Gastrocnemius medialis (tissue), 4 donors: ENCODE data around the gene NTSR2. TPM values are rescaled to one million over a fixed set of nuclear protein-coding genes. Genes with fewer than 3 reads are reported as not detected.

Experiments used
- ATAC-seq, 2 donors: fragments of 150-250 bp; one replicate each; pipeline ENCODE4 v1.9.1; 2016
- DNase-seq, 2 donors: peaks; one replicate each; pipeline ENCODE4 v3.0.0-alpha.2; 2019
- H3K27ac ChIP-seq, 4 donors: fragments of 200-600 bp; sonication (generic); 1 replicate in 1 of 4; 2 replicates in 3 of 4; pipeline ENCODE4 v1.5.1; 2016 to 2018; ENCODE audit warnings: mild to moderate bottlenecking in 2 of 4, moderate library complexity in 1 of 4
- H3K27me3 ChIP-seq, 3 donors: fragments of 200-600 bp; sonication (generic) in 2 of 3; 1 replicate in 1 of 3; 2 replicates in 2 of 3; pipeline versions ENCODE4 v1.5.1 to v1.6.0; 2016 to 2019; ENCODE audit warnings: mild to moderate bottlenecking in 1 of 3, moderate library complexity in 1 of 3
- H3K36me3 ChIP-seq, 2 donors: fragments of 200-600 bp; sonication (generic) in 1 of 2; one replicate each; pipeline ENCODE4 v1.5.1; 2017 to 2018
- H3K4me1 ChIP-seq, 2 donors: fragments of 200-600 bp; sonication (generic) in 1 of 2; one replicate each; pipeline ENCODE4 v1.5.1; 2016 to 2017; ENCODE audit warnings: mild to moderate bottlenecking in 2 of 2
- H3K4me3 ChIP-seq, 4 donors: fragments of 200-600 bp; sonication (generic) in 3 of 4; 1 replicate in 1 of 4; 2 replicates in 3 of 4; pipeline ENCODE4 v1.5.1; 2016 to 2019; ENCODE audit warnings: mild to moderate bottlenecking in 2 of 4
- H3K9me3 ChIP-seq, 3 donors: fragments of 200-600 bp; sonication (generic) in 2 of 3; 1 replicate in 1 of 3; 2 replicates in 2 of 3; pipeline ENCODE4 v1.5.1; 2016 to 2019
- CTCF ChIP-seq, 5 experiments: fragments of 450-650 bp in 3 of 5; fragments of 200-600 bp in 2 of 5; sonication (generic) in 2 of 5; IDR thresholded peaks in 4 of 5; conservative IDR thresholded peaks in 1 of 5; 1 replicate in 4 of 5; 2 replicates in 1 of 5; pipeline ENCODE4 v1.5.1; 2016 to 2019; ENCODE audit warnings: antibody characterized with exemption in 5 of 5, mild to moderate bottlenecking in 3 of 5, moderate library complexity in 3 of 5
- POLR2A ChIP-seq, 2 donors: fragments of 450-650 bp; IDR thresholded peaks; one replicate each; pipeline ENCODE4 v1.6.1; 2017; ENCODE audit warnings: antibody characterized with exemption in 2 of 2, mild to moderate bottlenecking in 2 of 2, moderate library complexity in 2 of 2
- in situ Hi-C, 4 donors: fragments of 200-750 bp; cut with MboI; loops; one replicate each; pipeline versions ENCODE4 v1.15.0 to v1.8.0; 2017; ENCODE audit warnings: low sequenced_read_pairs in 4 of 4
- intact Hi-C: fragments of 100-400 bp; cut with DNase I; formaldehyde crosslinking; loops from one replicate; pipeline ENCODE4 v1.15.1; 2023; ENCODE audit warnings: low total_unique reads
- total RNA-seq, 4 donors: library from RNA; depleted of rRNA; stranded (reverse); fragments of >200 nt; gene quantifications; one replicate each; pipeline versions ENCODE4 v1.1.0 to v1.2.3, GENCODE V29; 2016

The NTSR2 gene
- total RNA-seq, 4 donors from 2014 or later = 0.62 to 0.85 TPM; not detected in 2

GRCh38 chr2:11616851-11617415, 53.1 kb downstream of the NTSR2 start:
- TF ChIP-seq CTCF (IDR thresholded peaks at IDR 0.05 in 4 of 5, conservative IDR thresholded peaks at IDR 0.05 in 1 of 5) (no peak), POLR2A (IDR thresholded peaks at IDR 0.05) (no peak)
- intact Hi-C loops (no loop called here), in situ Hi-C loops (no loop called here)
- ATAC-seq (no peak), DNase-seq (no peak)
- no peaks in the 10 kb centered on the region for H3K27me3 ChIP-seq
- H3K27ac ChIP-seq = no peak overlapping the region
- no peaks in the 10 kb centered on the region for H3K9me3 ChIP-seq
- no peaks in the 10 kb centered on the region for H3K36me3 ChIP-seq
- H3K4me1 ChIP-seq = no peaks in the 10 kb centered on the region
- H3K4me3 ChIP-seq = no peak overlapping the region

- H3K36me3 ChIP-seq = no peaks in the 10 kb centered on the region
- no peak overlapping the region for H3K27ac ChIP-seq
- intact Hi-C loops = no loop called here
- ATAC-seq = no peak
- no peaks in the 10 kb centered on the region for H3K27me3 ChIP-seq
- in situ Hi-C loops = no loop called here
- no peak for DNase-seq
- no peaks in the 10 kb centered on the region for H3K9me3 ChIP-seq
- TF ChIP-seq POLR2A (IDR thresholded peaks at IDR 0.05) = no peak
- TF ChIP-seq CTCF (IDR thresholded peaks at IDR 0.05 in 4 of 5, conservative IDR thresholded peaks at IDR 0.05 in 1 of 5) = no peak
- no peak overlapping the region for H3K4me3 ChIP-seq
- H3K4me1 ChIP-seq = no peaks in the 10 kb centered on the region
Observed at GRCh38 chr2:11616097-11616687, 53.8 kb downstream of the NTSR2 start.

GRCh38 chr2:11615209-11615608, 54.8 kb downstream of the NTSR2 start:
- DNase-seq = no peak

GRCh38 chr2:11613297-11613696, 56.7 kb downstream of the NTSR2 start:
- in situ Hi-C loops = no loop called here
- ATAC-seq (no peak), DNase-seq (no peak)
- H3K9me3 ChIP-seq = no peaks in the 10 kb centered on the region
- H3K4me3 ChIP-seq = no peak overlapping the region
- H3K27me3 ChIP-seq = no peaks in the 10 kb centered on the region
- H3K27ac ChIP-seq = no peak overlapping the region
- TF ChIP-seq CTCF (IDR thresholded peaks at IDR 0.05 in 4 of 5, conservative IDR thresholded peaks at IDR 0.05 in 1 of 5) (no peak), POLR2A (IDR thresholded peaks at IDR 0.05) (no peak)
- intact Hi-C loops = no loop called here
- no peaks in the 10 kb centered on the region for H3K4me1 ChIP-seq
- no peaks in the 10 kb centered on the region for H3K36me3 ChIP-seq

More at GRCh38 chr2:11615209-11615608, 54.8 kb downstream of the NTSR2 start:
- no peak for TF ChIP-seq CTCF (IDR thresholded peaks at IDR 0.05 in 4 of 5, conservative IDR thresholded peaks at IDR 0.05 in 1 of 5)
- no peak for TF ChIP-seq POLR2A (IDR thresholded peaks at IDR 0.05)
- ATAC-seq = no peak
- Histone ChIP-seq H3K4me1 (no peaks in the 10 kb centered on the region), H3K9me3 (no peaks in the 10 kb centered on the region), H3K27ac (no peak overlapping the region), H3K27me3 (no peaks in the 10 kb centered on the region), H3K36me3 (no peaks in the 10 kb centered on the region), H3K4me3 (no peak overlapping the region)
- in situ Hi-C loops (no loop called here), intact Hi-C loops (no loop called here)
